Measurements from ENCODE around the gene TANGO6. TPM values are rescaled to one million over a fixed set of nuclear protein-coding genes. Genes with fewer than 3 reads are reported as not detected.
"Not testable (repeated sequence)": the region's sequence is repeated elsewhere in the genome, so short reads cannot be mapped to it uniquely, and the experiment has no call there.

The TANGO6 gene
- total RNA-seq, 2 donors from 2014 or later, result 6.4 to 10.9 TPM

DNA sequence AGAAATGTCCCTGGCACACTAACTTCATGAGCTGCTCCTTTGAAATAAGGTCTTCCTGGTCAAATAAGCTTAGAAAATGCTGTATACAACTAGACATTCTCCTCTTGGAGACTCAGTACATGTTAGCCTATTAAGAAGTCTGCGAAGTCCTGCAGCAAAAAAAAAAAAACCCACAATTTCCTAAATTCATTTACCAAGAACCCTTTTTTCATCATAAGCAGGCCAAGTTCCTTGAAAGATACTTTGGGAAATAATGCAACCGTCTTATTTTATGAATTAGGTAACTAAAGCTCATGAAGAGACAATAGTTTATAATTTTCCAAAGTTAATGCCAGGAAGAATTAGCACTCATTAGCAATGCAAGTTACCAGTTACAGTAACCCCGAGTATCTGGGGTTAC, 213.1 kb downstream of the TANGO6 start:
- TF ChIP-seq, protein P1, sequence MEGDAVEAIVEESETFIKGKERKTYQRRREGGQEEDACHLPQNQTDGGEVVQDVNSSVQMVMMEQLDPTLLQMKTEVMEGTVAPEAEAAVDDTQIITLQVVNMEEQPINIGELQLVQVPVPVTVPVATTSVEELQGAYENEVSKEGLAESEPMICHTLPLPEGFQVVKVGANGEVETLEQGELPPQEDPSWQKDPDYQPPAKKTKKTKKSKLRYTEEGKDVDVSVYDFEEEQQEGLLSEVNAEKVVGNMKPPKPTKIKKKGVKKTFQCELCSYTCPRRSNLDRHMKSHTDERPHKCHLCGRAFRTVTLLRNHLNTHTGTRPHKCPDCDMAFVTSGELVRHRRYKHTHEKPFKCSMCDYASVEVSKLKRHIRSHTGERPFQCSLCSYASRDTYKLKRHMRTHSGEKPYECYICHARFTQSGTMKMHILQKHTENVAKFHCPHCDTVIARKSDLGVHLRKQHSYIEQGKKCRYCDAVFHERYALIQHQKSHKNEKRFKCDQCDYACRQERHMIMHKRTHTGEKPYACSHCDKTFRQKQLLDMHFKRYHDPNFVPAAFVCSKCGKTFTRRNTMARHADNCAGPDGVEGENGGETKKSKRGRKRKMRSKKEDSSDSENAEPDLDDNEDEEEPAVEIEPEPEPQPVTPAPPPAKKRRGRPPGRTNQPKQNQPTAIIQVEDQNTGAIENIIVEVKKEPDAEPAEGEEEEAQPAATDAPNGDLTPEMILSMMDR (IDR thresholded peaks at IDR 0.05), result no peak
- H3K27ac ChIP-seq, result no peak overlapping the region
- no peaks in the 10 kb centered on the region for H3K9me3 ChIP-seq
- no peaks in the 10 kb centered on the region for H3K27me3 ChIP-seq
- no peak overlapping the region for H3K4me3 ChIP-seq
- DNase-seq (ENCODE audit: low spot score), result no peak
- no peaks in the 10 kb centered on the region for H3K4me1 ChIP-seq
- no peaks in the 10 kb centered on the region for H3K36me3 ChIP-seq

DNA sequence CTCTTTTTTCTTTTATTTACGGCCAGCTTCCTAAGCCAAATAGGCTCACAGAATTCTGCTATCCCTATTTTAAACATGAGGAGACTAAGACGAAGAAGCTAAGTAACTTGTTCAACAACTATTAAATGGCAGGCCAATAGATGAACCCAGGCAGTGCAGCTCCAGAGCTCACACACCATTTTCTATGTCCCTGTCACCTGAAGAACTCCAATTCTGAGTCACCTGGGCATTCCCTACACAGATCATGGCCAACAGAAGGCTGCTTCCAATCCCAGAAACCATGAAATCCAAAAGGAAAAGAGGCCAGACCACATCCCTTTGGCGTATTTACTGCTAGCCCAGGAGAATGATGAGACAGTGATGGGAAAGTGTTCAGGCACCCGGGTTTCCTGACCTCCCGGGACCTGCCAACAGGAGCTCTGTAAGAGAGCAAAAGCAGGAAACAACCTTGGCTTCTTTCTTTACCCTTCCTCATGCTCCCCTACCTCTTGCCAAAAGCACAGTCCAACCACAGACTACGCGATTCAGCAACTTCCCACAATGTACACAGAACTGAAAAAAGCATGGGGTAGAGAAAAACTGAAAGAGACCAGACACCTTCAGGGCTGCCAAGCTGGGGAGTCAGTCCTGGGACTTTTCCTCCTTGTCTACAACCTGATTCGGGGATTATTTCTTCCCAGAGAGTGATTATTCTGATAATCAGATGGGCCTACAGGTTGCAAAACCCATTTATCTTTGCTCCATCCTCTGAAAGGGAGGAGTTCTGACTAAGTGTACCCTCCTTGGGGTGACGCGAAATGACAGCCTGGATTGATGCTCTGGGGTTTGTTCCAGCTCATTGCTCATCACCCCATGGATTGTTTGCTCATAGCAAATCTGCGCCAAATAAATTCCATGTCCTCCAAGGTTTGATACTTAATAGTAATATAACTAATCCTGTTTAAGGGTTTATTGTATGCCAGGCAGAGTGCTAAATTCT, 214.4 kb downstream of the TANGO6 start:
- no peaks in the 10 kb centered on the region for H3K36me3 ChIP-seq
- no peak for DNase-seq (ENCODE audit: low spot score)
- no peaks in the 10 kb centered on the region for H3K27me3 ChIP-seq
- H3K4me1 ChIP-seq, result no peaks in the 10 kb centered on the region
- no peak overlapping the region for H3K27ac ChIP-seq
- H3K4me3 ChIP-seq, result no peak overlapping the region
- TF ChIP-seq, protein P1 (IDR thresholded peaks at IDR 0.05), result no peak
- no peaks in the 10 kb centered on the region for H3K9me3 ChIP-seq

- H3K4me1 ChIP-seq, result not testable (repeated sequence)
These were observed 220.2 kb downstream of the TANGO6 start for GRCh38 chr16:69063491-69063890.

GRCh38 chr16:69064124-69064763, 220.9 kb downstream of the TANGO6 start:
- H3K4me3 ChIP-seq, result no peak overlapping the region
- H3K27ac ChIP-seq, result no peak overlapping the region
- H3K36me3 ChIP-seq, result no peaks in the 10 kb centered on the region
- no peaks in the 10 kb centered on the region for H3K4me1 ChIP-seq
- H3K9me3 ChIP-seq, result no peaks in the 10 kb centered on the region
- DNase-seq (ENCODE audit: low spot score), result no peak
- TF ChIP-seq, protein P1 (IDR thresholded peaks at IDR 0.05), result no peak
- no peaks in the 10 kb centered on the region for H3K27me3 ChIP-seq

More at GRCh38 chr16:69063491-69063890, 220.2 kb downstream of the TANGO6 start:
- H3K4me3 ChIP-seq; DNase-seq (ENCODE audit: low spot score); H3K36me3 ChIP-seq; H3K27me3 ChIP-seq; H3K27ac ChIP-seq; H3K9me3 ChIP-seq: not testable (repeated sequence)

- Histone ChIP-seq H3K27ac (no peak overlapping the region), H3K4me3 (no peak overlapping the region), H3K4me1 (no peaks in the 10 kb centered on the region), H3K27me3 (no peaks in the 10 kb centered on the region), H3K9me3 (no peaks in the 10 kb centered on the region), H3K36me3 (no peaks in the 10 kb centered on the region)
- TF ChIP-seq, protein P1 (IDR thresholded peaks at IDR 0.05), result no peak
- no peak for DNase-seq (ENCODE audit: low spot score)
These were observed 221.5 kb downstream of the TANGO6 start for GRCh38 chr16:69064764-69065313.

DNA sequence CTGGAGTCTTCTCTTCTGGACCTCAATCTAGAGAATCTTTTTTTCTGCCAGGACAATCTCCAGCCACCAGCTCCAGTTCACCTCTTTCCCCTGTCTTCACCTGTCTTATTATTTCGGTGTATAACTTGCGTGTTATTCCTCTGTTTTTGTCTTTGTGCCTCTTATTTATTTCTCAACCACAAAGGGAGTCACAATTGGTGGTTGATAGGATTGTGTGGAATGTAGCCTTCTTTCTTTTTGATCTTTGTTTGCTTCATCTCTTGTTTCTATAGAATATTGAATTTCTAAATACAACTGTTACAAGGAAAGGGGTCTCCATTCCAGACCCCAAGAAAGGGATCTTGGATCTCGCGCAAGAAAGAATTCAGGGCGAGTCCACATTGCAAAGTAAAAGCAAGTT, 226.2 kb downstream of the TANGO6 start:
- H3K4me3 ChIP-seq, result no peak overlapping the region
- H3K4me1 ChIP-seq, result peaks cover 0 to 7% of the 10 kb centered on the region in 2 donors
- H3K36me3 ChIP-seq, result no peaks in the 10 kb centered on the region
- H3K27ac ChIP-seq, result no peak overlapping the region
- no peak for DNase-seq (ENCODE audit: low spot score)
- H3K27me3 ChIP-seq, result no peaks in the 10 kb centered on the region
- H3K9me3 ChIP-seq, result no peaks in the 10 kb centered on the region
- TF ChIP-seq, protein P1 (IDR thresholded peaks at IDR 0.05), result no peak

Data from right atrium auricular region (tissue), 2 donors.